ENCODE measurements around the gene PPP4R4. TPM values are rescaled to one million over a fixed set of nuclear protein-coding genes. Genes with fewer than 3 reads are reported as not detected.

The PPP4R4 gene, protein sequence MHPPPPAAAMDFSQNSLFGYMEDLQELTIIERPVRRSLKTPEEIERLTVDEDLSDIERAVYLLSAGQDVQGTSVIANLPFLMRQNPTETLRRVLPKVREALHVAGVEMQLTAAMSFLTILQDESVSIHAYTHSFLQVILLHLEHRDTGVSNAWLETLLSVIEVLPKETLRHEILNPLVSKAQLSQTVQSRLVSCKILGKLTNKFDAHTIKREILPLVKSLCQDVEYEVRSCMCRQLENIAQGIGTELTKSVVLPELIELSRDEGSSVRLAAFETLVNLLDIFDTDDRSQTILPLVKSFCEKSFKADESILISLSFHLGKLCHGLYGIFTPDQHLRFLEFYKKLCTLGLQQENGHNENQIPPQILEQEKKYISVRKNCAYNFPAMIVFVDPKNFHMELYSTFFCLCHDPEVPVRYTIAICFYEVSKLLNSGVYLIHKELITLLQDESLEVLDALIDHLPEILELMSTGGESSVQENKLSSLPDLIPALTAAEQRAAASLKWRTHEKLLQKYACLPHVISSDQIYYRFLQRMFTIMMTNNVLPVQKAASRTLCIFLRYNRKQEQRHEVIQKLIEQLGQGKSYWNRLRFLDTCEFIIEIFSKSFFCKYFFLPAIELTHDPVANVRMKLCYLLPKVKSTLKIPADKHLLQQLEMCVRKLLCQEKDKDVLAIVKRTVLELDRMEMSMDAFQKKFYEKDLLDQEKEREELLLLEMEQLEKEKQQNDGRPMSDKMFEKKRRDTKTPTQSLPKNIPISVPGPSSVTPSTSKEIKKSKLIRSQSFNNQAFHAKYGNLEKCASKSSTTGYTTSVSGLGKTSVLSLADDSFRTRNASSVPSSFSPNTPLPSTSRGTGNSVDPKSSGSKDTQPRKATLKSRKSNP
- total RNA-seq (2021) (0.88 and 1.2 TPM in 2 replicates), Bru-seq, nascent RNA (percentile 35 among the genes with signal in this experiment), BruChase-seq, experiment 1, labeled RNA remaining after a 2-hour chase (percentile 38 among the genes with signal in this experiment), BruChase-seq, experiment 2, labeled RNA remaining after a 6-hour chase (percentile 24 among the genes with signal in this experiment)
- long read RNA-seq, partial matches to known transcripts: 0 of 3 reads
- long read RNA-seq, other reads (novel, unspliced or antisense): 2 of 3 reads

DNA sequence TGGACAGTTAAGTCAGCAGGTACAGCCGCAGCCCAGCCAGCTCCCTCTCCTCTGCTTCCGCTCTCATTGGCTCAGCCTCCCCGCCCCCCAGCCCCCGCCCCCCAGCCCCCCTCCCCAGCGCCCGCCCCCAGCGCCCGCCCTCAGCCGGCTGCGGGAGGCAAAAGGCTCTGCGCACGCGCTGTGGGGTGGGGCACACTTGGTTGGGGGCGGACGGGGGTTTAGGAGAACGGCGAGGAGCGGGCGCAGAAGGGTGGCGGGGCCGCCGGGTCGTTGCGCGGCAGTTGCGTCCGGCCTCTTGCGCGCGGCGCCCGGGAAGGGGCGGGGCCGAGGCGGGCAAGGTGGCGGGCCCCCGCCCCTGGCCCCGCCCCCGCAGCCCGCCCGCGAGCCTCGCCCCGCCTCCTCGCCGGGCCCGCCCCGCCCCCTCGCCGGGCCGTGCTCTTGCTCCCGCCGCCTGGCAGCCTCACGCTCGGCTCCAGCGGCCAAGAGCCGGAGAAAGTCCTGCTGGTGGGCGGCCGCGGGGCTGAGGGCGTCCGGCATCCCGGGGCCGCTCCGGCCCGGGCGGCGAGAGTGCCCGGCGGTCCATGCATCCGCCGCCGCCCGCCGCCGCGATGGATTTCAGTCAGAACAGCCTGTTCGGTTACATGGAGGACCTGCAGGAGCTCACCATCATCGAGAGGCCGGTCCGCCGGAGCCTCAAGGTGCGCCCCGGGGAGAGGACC is at the start of gene PPP4R4:
TSS of gene PPP4R4 (plus strand) at position 438 of the 719 bp plus-strand sequence. CDS start at position 582, 144 bp downstream.
- Histone ChIP-seq H3K4me1 (ENCODE audit: insufficient read depth, low read length, poor library complexity, severe bottlenecking) (peaks cover 5% of the 10 kb centered on the region), H3K36me3 (ENCODE audit: insufficient read depth, low read length, poor library complexity, severe bottlenecking) (no peaks in the 10 kb centered on the region), H3K9me3 (ENCODE audit: low read depth, low read length, poor library complexity, severe bottlenecking) (no peaks in the 10 kb centered on the region), H3K27me3 (replicated peaks; ENCODE audit: insufficient read depth, low read depth, low read length, poor library complexity) (peaks cover 60% of the 10 kb centered on the region), H3K27ac (ENCODE audit: low read depth, low read length, poor library complexity, severe bottlenecking) (no peak within 1 kb of the TSS), H3K4me3 (ENCODE audit: low read depth, low read length, poor library complexity, severe bottlenecking) (peak within 1 kb of the TSS; percentile 53)
- intact Hi-C loops (cut with micrococcal nuclease; ENCODE audit: unreplicated experiment): no loop called here
- CTCF ChIA-PET: interaction anchor here (1.1 kb wide), 1 partner anchor 42 kb away, joined by 3 read pairs; no protein-coding TSS in a partner anchor
- POLR2A ChIA-PET (ENCODE audit: low non-redundant PET): interaction anchor here (0.6 kb wide), 1 partner anchor 51 kb away, joined by 3 read pairs; no protein-coding TSS in a partner anchor
- no peak for TF ChIP-seq CTCF (conservative IDR thresholded peaks at IDR 0.05; ENCODE audit: low read depth, low read length)
- TF ChIP-seq EZH2 (IDR thresholded peaks at IDR 0.05; ENCODE audit: borderline replicate concordance, low read depth, low read length, poor library complexity, severe bottlenecking): no peak
- BruUV-seq (replicated peaks): no TSS peak
- peak; percentile 90 for DNase-seq (ENCODE audit: low spot score)

GRCh38 chr14:94124582-94125377 is 49.3 kb upstream of the PPP4R4 start:
- intact Hi-C loops (cut with micrococcal nuclease; ENCODE audit: unreplicated experiment): no loop called here
- POLR2A ChIA-PET (ENCODE audit: low non-redundant PET): interaction anchor here (0.5 kb wide), 1 partner anchor 17 kb away, joined by 3 read pairs; no protein-coding TSS in a partner anchor
- DNase-seq (ENCODE audit: low spot score): no peak

More at GRCh38 chr14:94124582-94125377, 49.3 kb upstream of the PPP4R4 start:
- CTCF ChIA-PET: no interaction called here
- no peak for TF ChIP-seq CTCF (conservative IDR thresholded peaks at IDR 0.05; ENCODE audit: low read depth, low read length)
- no peak for TF ChIP-seq EZH2 (IDR thresholded peaks at IDR 0.05; ENCODE audit: borderline replicate concordance, low read depth, low read length, poor library complexity, severe bottlenecking)
- Histone ChIP-seq H3K9me3 (ENCODE audit: low read depth, low read length, poor library complexity, severe bottlenecking) (no peaks in the 10 kb centered on the region), H3K4me1 (ENCODE audit: insufficient read depth, low read length, poor library complexity, severe bottlenecking) (no peaks in the 10 kb centered on the region), H3K27me3 (replicated peaks; ENCODE audit: insufficient read depth, low read depth, low read length, poor library complexity) (no peaks in the 10 kb centered on the region), H3K36me3 (ENCODE audit: insufficient read depth, low read length, poor library complexity, severe bottlenecking) (no peaks in the 10 kb centered on the region), H3K4me3 (ENCODE audit: low read depth, low read length, poor library complexity, severe bottlenecking) (no peak overlapping the region), H3K27ac (ENCODE audit: low read depth, low read length, poor library complexity, severe bottlenecking) (no peak overlapping the region)
- no TSS peak for BruUV-seq (replicated peaks)
